GM21367 (cell line): ENCODE results near the gene AURKAIP1.
A peak's percentile ranks its signal among the peaks of the same experiment; 100 is the strongest.
"Not testable (repeated sequence)": the region's sequence is repeated elsewhere in the genome, so short reads cannot be mapped to it uniquely, and the experiment has no call there.

Experiments
- ATAC-seq: cut with Tn5 transposase; IDR thresholded peaks from one replicate; pipeline ENCODE4 v1.9.1; 2021; ENCODE audit not compliant: unreplicated experiment

The AURKAIP1 gene

DNA sequence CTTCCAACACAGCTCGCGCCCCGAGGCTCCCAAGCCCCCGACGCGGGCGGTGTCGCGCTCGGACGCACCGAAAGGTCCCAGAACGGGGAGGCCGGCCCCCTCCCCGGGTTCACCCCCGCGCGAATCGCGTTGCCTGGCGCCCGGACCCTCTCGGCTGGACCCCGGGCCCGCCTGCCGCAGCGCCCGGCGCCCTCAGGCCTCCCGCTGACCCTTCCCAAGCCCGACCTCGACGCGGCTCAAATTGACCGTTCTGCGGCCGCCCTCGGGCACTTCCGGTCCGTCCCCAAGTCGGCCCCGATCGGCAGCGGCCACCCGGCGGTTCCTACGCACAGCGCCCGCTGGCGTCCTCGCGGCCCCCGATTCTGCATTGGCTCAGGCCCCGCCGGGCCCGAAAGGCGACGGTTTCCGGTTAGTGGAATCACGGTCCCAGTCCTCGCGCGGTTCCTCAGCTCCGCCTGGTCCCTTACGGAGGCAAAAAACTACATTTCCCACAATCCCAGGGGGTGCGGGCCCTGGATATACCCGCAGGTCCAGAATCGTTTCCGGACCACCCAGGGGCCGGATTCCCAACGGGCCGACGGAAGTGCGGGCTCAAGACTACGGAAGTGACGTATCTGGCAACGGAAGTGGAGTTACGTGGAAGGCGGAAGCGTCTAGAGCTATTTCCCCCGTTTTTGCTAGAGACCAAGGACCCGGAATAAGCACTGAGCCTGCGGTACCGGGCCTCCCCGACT, at the start of gene AURKAIP1:
AURKAIP1 (minus strand) TSS at position 279 of the 734 bp plus-strand sequence. CDS start 451 bp downstream, outside the sequence.
- peak; percentile 77 for ATAC-seq

DNA sequence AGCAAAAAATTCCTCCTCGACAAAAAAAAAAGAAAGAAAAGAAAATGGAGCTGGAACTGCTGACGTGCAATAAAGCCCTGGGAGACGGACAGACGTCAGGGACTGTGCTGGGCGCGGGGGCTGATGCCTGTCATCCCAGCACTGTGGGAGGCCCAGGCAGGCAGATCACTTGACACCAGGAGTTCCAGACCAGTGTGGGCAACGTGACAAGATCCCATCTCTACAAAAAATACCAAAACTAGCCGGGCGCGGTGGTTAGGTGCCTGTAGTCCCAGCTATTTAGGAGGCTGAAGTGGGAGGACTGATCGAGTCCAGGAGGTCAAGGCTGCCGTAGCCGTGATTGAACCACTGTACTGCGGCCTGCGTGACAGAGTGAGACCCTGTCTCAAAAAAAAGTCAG, 49.7 kb upstream of the AURKAIP1 start:
- no peak for ATAC-seq

DNA sequence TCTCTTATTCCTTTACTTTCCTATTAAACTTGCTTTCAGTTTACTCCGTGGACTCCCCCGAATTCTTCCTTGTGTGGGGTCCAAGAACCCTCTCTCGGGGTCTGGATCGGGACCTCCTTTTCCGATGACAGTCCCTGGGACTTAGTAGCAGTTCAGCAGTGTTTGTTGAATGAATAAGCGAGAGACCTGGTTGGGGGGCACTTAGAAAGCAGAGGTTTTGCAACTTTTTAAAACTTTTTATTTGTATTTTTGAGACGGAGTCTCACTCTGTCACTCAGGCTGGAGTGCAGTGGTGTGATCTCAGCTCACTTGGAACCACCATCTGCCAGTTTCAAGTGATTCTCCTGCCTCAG, 48.2 kb upstream of the AURKAIP1 start:
- no peak for ATAC-seq

DNA sequence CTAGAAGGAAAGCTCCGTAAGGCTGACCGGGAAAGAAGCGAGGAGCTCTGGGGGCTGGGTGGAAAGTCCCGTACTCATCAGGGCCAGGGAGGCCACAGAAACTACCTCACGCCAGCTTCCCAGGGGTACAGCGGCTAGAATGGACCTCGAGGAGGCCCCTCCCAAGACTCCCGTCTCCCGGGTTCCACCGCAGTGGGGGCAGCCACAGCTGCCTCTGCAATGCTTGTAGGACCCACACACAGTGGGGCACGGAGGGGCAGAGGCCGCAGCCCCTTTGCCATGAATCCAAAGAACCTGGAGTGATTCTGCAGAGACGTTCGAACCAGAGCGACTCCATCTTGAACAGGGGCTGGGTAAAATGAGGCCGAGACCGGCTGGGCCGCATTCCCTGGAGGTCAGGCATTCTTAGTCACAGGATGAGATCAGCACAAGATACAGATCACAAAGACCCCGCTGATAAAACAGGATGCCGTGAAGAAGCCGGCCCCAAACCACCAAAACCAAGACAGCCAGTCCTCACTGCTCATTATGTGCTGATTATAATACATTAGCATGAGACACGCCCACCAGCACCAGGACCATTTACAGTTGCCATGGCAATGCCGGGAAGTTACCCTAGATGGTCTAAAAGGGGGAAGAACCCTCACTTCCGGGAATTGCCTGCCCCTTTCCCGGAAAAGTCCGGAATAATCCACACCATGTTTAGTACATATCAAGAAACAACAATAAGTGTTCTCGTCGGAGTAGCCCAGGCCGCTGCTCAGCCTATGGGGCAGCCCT, 47.6 kb upstream of the AURKAIP1 start:
- no peak for ATAC-seq

DNA sequence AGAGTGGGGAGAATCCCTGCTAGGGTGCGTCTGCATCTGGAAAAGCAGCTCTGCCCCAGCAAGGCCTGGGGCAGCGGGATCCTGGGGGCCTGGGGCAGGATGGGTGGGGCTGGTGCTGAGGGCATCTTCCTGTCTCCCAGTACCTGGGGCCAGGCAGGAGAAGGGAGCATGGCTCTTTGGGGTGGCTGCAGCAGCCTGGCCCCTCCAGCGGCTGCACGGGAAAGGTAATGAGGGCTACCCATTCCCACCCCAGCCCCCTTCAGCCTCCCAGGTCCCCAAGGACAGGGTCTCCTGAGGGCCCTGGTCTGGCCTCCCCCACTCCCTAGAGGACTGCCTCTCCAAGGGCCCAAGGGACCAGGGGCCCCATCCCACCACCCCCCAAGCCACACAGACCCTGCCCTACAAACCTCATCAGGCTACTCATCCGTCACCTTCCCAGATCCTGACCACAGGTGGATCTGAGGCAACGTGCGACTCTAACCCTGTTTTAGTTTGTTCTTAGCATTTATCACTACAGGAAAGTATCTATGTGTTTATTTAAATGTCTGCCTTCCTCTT, 47.0 kb upstream of the AURKAIP1 start:
- no peak for ATAC-seq

DNA sequence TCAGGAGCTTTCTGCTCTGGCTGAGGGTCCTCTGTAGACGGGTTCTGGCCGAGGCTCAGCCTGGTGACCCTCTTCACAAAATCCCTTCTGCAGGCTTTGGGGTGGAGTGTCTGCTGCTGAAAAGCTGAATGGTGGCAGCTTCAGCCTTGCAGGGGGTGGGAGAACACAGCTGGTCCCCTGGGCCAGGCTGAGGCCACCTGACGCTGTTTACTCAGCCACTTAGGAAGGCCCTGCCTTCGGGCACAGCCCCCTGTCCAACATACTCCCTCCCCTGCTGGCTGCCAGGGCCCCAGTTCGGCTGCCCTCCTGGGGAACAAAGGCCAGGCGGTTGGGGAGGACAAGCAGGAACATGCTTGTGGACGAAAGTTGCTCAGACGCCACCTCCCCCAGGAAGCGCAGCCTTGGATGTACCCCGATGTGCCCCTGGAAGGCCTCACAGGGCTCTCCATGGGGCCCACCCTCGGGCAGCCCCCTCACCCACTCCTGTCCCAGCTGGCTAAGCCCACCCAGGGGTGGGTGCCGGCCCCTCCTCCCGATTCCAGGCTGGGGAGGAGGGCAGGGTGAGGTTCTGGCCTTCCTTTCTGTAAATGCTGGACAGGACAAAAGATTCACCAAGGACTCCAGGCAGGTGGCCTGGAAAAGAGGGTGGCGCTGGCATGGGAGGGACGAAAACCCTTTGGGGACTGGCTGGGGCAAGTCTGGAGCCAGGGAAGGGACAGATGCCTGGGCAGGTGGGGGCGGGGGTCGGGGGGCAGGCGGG, 46.3 kb upstream of the AURKAIP1 start, which contains the start of gene ANKRD65:
ANKRD65 (minus strand) TSS at position 130 of the 760 bp plus-strand sequence. CDS start 271 bp downstream, outside the sequence.
- no peak for ATAC-seq

DNA sequence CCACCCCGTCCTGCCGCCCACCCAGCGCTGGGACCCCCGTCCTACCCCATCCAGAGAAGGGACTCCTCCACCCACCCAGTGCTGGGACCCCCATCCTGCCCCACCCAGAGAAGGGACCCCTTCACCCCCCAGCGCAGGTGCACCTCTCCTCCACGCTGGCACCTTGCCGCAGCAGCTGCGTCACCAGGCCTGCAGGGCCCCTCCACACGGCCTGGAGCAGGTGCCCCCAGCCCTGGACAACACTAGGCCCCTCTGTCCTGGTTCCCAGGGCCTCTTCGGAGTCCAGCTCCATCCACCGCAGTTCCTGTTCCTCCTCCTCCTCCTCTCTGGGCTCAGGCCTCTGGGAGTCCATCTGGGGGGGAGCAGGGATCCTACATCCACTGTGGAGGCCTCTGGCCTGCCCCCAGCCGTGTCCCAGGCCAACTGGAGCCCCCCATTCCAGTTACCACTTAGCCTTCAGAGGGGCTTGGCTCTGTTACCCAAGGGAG, 45.7 kb upstream of the AURKAIP1 start:
- ATAC-seq, result no peak

DNA sequence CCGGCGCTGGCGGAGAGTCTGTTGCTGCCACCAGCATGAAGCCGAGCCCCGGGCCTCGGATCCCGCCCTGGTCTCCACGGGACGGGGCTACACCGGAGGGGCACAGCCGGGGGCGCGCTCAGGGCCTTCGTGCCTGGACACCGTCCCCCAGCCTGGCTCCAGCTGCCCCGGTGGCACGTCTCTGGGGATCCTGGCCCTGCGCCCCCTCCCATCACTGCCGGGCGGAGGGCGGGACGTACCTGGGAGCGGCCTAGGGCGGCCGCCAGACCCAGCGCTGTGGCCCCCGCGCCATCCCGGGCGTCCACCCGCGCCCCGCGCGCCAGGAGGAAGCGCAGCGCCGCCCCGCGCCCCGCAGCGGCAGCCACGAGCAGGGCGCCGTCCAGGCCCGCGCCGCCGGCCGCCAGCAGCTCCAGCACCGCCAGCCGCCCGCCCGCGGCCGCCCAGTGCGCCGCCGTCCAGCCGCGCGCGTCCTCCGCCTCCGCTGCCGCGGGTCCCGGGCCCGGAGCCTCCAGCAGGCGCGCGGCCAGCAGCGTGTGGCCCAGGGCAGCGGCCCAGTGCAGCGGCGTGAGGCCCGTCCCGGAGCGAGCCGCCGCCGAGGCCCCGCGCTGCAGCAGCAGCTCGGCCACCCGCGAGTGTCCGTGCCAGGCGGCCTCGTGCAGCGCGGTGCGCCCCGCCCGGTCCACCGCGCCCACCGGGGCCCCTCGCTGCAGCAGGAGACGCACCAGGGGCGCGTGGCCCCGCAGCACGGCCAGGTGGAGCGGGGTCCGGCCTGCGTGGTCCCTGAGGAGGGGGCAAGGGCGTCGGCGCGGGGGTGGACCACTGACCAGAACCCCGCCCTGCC, 45.0 kb upstream of the AURKAIP1 start:
- no peak for ATAC-seq

DNA sequence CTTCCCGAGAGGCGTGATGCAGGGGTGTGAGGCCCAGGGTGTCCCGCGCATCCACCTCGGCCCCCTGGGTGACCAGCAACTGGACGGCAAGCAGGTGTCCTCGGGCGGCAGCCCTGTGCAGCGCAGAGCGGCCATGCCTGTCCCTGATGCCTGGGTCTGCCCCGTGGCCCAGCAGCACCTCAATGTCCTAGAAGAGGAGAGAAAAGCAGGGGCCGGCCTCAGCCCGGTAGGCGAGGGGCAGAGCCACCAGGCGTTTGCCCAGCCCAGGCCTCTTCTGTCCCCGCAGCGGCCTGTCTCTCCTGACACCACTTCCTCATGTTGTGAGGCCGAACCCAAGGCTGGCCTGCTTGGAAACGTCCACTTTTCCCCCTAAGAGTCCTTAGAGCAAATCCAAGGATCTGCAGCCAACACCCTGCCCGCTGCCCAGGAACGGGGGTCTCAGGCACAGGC, 44.4 kb upstream of the AURKAIP1 start:
- no peak for ATAC-seq

DNA sequence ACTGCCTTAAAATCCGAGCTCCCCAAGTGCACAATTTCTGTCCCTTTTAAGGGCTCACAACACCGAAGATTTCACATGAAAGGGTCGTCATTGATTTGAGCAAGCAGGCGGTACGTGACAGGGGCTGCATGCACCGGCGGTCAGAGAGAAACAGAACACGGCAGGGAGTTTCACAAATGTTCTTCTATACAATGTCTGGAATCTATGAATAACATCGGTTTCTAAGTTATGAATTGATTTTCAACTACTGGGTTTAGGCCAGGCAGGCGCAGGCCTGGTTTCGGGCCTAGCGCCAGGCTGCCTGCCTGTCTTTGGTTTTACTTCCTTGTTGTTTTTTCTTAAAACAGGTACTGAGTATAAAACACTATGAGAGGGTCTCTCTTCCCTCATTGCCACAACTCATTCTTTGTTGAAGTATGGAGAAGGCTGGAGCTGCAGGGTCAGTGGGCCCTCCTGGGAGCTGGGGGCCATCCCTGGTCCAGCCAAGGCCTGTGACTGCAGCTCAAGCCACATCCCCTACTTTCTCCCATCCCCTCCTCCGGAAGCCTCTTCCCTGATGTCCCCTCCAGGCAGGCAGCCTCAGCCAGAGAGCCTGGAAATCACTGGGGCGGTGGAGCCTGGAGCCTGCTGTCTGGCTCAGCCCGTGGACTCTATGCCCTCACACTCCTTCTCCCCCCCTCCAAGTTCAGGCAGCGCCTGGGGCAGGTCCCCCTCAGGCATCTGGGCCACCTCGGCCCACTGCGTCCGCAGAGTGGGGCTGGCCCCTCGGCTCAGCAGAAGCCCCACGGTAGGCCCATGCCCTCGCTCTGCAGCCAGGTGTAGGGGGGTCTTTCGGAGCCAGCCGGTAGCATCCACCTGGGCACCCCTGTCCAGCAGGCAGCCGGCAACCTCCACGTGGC, 43.7 kb upstream of the AURKAIP1 start:
- no peak for ATAC-seq

DNA sequence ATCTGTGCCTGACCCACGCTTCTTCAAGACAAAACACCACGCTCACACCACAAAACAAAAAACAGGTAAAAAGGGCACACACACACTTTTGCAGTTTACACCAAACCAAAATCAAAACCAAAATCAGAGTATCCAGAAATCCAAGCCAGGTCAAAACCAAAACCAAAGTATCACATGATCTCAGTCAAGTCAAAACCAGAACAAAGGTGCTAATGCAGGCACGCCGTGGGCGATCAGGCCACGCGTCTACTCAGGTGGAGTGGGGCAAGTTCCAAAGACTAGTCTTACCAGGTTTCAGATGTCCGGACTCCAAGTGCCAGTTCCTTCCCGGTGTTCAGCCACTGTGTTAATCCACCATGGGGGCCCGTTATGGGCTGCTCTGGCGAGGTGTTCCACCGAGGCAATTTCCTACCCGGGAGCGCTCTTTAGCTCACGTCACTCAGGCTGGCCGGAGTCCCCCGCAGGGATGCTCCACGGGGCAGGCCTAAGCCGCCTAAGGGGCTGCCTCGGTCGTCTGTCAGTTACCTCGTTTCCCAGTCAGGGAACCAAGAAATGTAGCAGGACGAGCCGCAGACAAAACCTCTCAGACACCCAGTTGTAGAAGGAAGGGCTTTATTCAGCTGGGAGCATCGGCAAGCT, 42.9 kb upstream of the AURKAIP1 start:
- not testable (repeated sequence) for ATAC-seq

DNA sequence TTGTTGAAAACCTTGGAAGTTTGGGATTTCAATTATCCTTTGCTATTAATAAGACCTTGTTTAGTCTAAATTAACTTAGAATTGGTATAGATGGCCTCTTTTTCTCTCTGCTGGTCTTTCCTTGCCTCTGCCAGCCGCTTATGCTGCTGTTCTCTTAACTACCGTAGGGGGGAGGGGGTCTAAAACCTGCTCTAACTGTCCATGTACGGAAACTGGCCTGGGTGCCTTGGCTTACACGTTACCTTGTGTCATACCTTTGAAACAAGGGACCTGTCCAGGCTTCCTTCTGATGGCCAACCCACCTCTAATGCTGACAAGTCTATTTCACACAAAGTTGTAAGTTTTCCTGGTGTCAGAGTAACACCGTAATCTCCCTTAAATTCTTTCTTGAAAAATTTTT, 42.4 kb upstream of the AURKAIP1 start:
- not testable (repeated sequence) for ATAC-seq

DNA sequence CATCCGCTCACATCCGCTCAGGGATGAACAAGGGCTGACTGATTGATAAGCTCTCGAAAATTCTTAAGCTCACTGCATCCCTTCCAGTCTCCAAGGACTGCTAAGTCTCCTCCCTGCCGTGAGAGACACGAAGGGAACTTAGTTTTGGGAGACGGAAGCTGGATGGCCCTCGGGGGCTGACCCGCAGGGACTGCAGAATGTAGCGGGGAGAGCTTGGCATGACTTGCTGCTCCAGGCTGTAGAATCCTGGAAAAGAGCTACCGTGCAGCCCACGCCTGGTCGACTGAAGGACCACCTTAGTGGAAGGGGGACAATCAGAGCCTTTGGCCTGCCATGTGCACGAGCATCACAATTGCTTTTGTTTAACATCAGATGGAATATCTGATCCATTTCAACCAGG, 40.7 kb upstream of the AURKAIP1 start:
- no peak for ATAC-seq

DNA sequence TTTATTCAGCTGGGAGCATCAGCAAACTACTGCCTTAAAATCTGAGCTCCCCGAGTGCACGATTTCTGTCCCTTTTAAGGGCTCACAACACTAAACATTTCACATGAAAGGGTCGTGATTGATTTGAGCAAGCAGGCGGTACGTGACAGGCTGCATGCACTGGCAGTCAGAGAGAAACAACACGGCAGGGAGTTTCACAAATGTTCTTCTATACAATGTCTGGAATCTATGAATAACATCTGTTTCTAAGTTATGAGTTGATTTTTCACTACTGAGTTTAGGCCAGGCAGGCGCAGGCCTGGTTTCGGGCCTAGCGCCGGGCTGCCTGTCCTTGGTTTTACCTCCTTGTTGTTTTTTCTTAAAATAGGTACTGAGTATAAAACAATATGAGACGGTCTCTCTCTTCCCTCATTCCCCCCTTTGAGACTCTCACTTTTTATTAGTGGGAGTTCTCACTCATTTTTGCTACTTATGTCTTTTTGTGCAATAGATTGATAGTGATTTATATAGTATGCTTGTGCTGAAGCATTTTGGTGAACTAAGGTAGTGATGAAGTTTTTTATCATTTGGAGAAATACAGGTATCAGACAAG, 37.4 kb upstream of the AURKAIP1 start:
- not testable (repeated sequence) for ATAC-seq

DNA sequence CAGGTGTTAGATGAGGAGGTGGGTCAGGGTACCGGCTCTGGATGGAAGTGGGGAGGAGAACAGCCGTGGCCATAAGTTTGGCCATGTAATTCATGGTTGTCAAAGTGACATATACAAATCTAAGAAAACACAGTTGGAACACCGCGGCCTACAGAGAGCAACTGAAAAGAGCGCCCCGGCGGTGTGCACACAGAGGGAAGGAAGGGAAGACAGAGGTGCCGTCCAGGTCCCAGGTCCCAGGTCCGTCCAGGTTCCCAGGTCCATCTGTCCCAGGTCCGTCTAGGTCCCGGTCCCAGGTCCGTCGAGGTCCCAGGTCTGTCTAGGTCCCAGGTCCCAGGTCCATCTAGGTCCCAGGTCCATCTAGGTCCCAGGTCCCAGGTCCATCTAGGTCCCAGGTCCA, 36.6 kb upstream of the AURKAIP1 start:
- ATAC-seq, result no peak

DNA sequence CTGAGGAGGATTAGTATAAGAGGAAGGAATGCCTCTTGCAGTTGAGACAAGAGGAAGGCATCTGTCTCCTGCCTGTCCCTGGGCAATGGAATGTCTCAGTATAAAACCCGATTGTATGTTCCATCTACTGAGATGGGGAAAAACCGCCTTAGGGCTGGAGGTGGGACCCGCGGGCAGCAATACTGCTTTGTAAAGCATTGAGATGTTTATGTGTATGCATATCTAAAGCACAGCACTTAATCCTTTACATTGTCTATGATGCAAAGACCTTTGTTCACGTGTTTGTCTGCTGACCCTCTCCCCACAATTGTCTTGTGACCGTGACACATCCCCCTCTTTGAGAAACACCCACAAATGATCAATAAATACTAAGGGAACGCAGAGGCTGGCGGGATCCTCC, 35.2 kb upstream of the AURKAIP1 start:
- not testable (repeated sequence) for ATAC-seq

DNA sequence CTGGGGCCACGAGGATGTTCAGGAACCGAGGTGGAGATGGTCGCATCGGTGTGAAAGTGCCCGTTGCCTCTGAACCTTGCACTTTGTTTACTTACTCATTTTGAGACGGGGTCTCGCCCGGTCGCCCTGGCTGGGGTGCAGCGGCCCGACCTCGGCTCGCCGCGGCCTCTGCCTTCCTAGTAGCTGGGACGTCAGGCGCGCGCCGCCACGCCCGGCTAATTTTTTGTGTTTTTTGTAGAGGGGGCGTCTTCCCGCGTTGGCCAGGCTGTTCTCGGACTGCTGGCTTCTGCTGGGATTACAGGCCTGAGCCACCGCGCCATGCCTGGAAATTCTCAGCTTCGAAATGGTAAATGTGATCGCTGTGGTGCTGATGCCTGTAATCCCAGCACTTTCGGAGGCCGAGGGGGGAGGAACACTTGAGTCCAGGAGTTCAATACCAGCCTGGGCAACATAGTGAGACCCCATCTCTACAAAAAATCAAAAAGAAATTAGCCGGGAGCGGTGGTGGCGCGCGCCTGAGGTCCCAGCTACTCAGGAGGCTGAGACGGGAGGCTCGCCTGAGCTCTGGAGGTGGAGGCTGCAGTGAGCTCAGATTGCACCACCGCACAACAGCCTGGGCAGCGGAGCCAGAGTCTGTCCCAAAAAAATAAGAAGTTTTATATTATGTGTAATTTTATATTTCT, 32.8 kb upstream of the AURKAIP1 start:
- ATAC-seq, result peak; percentile 5
